ENCODE data around the gene C3orf22.

DNA sequence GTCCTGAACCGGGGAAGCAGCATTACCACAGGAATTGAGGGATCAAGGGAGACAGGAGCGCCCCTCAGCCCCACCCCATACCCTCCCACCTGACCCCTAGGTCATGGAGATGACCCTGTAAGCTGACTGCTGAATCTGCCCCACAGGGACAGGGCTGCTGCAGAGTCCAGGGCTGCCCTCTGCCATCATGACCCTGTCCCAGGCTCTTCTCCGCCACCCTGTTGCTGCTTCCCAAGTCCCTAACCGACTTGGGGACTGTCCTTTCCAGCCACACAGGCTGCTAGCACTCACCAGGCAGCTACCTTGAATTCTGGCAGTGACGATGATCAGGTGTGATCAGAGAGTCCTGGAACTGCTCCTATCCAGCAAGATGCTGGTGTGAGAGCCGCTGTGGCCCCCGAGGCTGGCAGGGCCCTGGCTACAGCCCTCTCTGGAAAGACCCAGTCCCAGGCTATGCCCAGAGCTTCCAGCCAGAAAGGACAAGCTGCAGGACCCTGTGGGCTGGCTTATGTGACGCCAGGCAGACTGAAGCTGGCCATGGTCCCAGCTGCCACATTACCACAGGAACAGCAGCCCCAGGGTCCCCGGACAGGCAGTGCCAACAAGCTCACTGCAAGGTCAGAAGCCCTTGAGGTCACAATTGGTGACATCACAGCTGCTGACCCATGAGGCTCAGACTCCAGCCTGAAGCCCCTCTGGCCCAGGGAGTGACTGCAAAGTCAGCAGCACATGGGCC is at the start of gene C3orf22:
- TF ChIP-seq, protein P1, sequence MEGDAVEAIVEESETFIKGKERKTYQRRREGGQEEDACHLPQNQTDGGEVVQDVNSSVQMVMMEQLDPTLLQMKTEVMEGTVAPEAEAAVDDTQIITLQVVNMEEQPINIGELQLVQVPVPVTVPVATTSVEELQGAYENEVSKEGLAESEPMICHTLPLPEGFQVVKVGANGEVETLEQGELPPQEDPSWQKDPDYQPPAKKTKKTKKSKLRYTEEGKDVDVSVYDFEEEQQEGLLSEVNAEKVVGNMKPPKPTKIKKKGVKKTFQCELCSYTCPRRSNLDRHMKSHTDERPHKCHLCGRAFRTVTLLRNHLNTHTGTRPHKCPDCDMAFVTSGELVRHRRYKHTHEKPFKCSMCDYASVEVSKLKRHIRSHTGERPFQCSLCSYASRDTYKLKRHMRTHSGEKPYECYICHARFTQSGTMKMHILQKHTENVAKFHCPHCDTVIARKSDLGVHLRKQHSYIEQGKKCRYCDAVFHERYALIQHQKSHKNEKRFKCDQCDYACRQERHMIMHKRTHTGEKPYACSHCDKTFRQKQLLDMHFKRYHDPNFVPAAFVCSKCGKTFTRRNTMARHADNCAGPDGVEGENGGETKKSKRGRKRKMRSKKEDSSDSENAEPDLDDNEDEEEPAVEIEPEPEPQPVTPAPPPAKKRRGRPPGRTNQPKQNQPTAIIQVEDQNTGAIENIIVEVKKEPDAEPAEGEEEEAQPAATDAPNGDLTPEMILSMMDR (IDR thresholded peaks at IDR 0.05), result no peak
- no peak for TF ChIP-seq POLR2A (IDR thresholded peaks at IDR 0.05)
